Measurements from ENCODE around the gene DMRTB1.
A peak's percentile ranks its signal among the peaks of the same experiment; 100 is the strongest.

The DMRTB1 gene

DNA sequence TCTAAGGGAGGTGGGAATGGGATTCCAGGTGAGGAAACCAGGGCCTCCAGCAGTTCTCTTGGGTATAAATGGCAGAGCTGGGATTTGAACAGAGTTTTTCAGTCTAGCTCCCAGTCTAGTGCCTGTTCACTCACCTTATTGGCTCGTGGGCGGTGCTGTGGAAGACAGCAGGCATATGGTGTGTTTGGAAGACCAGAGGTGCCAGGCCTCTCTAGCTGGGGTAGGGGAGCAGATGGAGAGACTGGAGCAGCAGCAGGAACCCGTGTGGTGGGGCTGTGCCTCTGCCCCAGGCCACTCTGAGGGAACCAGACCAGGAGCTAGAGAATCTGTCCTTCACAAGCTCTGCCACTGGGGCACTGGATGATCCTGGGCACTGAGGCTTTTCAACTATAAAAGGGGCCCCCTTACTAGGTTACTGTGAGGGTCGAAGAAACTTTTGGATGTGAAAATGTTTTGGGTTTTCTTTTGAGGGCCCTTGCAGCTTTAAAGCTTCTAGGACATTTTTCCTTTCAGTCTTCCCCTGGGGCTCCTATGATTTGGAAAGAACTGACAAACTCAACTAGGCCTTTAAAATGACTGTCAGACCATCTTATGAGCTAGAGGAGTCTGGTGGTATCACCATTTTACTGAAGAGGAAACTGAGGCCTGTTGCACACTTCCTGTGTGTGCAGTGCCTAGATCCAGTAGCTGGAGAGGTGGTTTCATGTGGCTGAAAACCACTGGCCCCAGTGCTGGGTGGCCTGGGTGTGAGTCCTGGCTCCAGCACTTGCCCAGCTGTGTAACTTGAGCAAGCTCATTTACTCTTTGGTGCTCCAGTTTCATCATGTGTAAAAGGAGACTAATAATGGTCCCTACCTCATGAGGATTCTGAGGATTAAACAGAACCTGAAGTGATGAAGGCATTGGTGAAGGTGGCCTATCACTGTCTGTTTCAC is 6.1 kb downstream of the DMRTB1 start:
- no peak for DNase-seq

DNA sequence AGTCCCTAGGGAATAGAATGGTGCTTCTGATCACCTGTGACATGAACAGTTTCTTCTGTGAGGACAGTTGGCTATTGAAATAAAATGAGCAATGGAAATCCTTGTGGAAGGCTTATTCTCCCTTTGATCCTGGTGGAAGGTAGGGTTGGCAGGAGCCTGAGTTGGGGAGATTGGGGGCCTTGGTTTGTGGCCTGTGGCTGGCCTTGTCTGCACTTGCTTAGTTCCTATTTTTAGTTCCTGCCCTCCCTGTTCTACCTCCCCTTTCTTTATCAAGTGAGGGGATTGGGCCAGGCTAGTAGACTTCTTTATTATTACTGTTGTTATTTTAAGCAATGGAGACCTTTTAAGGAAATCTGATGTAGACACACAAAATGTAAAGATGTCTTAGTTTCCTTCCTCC is 8.2 kb downstream of the DMRTB1 start:
- DNase-seq = no peak

DNA sequence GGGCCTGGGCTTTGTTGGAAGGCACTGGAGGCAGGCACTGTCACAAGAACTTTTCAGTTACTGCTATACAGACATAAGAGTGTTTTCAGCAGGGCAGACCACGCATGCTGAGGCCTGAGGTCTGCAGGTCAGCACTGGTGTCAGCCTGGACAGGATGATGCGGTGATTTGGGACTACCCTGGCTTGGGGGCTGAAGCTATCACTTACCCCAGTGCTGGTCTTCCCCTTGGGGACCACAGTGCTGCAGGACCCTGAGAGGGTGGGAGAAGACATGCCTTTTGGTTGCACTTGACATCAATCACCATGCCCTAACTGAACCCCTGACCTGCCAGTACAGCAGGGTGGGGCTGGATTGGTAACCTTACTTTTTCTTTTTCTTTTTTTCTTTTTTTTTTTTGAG is 9.2 kb downstream of the DMRTB1 start:
- DNase-seq = no peak

DNA sequence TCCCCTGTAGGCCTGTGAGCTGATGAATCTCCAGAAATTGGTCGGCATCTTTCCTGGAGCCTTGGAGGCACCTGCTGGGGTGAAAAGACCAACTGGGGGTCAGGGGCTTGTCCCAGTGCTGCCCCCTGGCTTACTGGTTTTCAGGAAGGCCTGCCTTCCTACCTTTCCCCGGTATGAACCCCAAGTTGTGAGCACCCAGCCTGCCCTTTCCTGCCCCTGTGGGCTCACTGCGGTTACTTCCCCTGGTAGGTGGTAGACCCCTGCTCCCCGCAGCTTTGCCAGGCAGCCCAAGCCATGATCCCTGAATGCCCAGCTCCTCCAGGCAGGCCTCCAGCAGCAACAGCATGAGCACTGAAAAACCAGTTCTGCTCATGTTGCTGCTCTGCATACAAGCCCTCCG is 10.2 kb downstream of the DMRTB1 start:
- no peak for DNase-seq

DNA sequence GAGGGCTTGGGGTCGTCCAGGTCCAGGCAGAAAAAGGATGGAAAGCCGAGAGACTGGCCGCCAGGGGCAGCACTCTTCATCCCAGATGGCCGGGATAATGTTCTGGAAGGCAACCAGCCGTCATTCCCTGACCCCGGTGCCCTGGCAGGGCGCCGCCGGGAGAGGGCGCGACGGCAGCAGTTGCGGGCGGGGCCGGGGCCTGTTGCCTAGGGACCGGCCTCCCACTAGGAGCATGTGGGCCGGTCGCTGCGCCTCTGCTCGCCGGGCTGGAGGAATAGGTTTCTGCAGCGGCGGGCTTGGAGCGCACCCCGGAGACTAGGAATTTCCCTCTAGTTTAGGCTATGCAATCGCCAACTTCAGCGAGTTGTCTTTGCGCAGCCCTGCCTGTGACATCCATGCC is 11.0 kb downstream of the DMRTB1 start:
- DNase-seq = no peak

DNA sequence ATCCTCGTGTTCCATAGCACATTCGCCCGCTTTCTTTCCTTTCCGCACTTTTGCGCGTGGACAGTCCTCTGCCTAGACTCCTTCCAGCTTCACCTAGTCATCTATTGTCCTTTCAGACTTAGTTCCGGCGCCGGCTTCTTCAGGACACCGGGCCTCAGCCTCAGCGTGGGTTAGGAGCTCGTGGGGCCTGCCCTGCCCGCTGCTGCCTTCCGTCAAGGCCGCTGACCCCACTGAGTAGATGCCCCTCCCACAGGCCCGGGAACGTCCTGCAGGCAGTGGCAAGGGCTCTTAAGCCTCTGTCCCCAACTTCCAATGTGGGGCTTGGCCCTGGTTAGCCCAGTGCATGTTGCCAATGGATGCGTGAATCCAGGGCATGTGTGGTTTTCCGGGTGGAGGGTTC is 11.4 kb downstream of the DMRTB1 start:
- DNase-seq = no peak

DNA sequence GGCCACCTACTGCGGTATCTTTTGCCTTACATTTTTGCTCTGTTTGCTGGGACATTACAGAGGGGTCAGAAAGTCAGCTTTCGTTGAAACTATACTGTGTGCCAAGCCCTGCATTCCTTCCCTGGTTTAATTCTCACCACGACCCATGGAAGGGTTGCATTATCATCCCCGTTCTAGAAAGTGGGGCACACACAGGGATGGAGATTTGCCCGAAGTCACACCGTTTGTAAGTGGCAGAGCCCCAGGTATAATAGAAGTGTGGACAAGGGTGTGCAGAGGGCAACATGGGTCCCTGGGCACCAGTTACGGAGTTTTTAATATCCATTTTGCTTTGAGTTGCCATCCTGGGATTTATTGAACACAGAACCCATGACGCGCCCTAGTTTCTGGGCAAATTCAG is 11.8 kb downstream of the DMRTB1 start:
- DNase-seq = no peak

DNA sequence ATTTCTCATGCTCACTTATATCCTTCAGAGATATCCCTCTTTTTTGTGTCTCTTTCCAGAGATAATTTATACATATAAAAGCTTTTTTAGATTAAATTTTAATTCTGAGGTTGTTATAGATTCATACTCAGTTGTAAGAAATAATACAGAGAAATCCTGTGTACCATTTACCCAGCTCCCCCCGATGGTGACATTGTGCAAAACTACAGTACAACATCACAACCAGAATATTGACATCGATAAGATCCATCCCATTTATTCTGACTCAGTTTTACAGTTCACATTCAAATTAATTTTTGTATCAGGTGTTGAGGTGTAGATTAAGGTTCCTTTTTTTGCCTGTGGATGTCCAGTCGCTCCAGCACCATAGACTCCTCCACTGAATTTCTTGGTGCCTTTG is 14.3 kb downstream of the DMRTB1 start:
- no peak for DNase-seq

DNA sequence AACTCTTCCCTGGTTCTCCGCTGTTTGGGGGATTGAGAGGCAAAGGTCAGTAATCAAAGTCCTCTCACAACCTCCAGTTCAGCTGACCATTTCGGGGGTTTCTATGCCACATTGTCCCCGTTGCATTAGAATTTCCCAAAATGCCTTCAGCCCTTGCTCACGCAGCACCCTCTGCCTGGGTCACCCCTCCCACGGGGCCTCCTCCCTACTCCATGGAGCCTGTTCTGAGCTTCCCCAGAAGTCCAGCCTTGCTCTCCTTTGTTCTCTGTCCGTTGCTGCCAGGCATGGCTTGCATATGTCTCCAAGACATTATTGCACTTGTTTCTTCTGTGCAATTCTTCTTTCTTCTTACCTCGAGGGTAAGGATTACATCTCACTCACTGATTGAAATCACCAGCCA is 16.5 kb downstream of the DMRTB1 start:
- no peak for DNase-seq

DNA sequence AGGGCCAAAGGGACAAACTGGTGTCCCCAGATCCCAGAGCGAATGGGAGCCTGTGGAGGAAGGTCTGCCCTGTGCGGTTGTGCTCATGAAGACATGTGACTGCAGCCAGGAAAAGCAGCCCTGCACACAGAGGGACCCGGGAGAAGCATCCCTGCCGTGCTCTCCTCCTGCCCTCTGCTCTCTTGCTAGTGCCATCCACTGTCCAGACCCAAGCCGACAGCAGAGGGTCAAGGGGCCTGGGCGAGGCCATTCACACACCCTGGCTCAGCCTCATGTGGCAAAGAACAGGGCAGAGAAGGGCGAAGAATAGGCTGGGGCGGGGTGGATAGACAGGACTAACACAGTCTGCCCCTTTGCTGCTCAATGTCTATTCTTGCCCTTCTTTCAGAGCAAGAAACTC is 17.4 kb downstream of the DMRTB1 start:
- DNase-seq = no peak

DNA sequence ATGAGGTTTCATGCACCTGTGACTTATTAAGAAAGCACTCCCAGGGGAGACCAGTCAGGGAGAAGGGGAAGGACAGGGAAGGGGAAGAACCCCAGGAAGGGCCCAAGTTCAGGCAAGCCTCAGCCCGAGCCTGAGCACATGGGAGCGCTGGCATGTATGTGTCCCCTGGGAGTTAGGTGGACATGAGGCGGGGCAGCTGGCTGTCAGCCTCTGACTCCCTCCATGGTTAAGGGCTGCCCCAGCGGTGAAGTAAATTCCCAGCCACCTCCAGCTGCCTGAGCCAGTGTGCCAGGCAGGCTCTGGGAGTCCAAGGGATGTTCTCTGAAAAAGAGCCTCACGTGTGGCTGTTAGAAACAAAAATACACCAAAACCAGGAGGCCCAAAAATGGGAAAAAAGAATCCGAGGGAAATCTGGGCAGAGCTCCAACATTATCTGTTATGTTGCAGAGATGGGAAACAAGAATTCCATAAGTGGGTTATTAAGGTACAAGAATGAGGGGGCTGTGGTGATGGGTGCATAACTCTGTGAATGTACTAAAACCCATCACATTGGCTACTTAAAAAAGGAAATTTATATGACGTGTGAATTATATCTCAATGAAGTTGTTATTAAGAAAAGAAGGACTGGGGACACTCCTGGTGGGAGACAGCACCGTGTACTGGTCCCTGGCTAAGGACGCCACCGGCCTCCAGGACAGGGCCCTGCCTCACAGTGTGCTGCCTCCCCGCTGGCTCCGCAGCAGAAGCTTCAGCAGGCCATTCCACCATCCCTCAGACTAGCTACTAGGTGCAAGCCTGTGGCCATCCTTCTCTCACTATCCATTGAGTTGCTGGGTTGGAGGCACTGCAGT is 18.7 kb downstream of the DMRTB1 start:
- DNase-seq = no peak

DNA sequence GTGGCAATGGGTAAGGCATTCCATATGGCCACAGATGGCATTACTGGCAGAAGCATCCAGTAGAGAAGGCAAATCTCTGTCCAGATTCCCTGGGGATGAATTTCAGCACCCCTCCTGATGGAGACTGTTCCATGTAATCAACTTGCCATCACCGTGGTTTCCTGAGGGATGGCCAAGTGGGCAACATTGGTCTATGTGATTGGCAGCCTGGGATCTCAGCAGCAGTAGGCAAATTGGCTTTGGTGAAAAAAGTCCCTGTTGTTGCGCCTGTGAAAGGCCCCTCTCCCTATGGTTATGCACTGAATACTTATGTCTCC is 19.3 kb downstream of the DMRTB1 start:
- DNase-seq = no peak

DNA sequence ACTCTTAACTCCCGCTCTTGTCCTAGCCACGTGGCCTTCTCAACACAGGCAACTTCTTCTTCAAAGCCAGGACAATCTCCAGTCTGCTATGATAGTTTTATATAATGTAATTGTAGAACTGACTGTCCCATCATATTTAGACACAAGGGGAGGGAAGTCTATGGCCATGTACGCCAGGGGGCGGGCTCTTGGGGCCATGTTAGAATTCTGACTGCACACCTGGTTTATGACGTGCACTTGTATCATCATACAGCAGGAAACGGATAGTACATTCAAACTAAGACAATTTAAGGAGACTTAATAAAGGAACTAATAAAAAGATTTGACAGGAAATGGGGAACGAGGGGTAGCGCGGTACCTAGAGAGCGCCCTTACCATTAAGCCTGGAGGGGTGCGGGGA is 21.5 kb downstream of the DMRTB1 start:
- no peak for DNase-seq

DNA sequence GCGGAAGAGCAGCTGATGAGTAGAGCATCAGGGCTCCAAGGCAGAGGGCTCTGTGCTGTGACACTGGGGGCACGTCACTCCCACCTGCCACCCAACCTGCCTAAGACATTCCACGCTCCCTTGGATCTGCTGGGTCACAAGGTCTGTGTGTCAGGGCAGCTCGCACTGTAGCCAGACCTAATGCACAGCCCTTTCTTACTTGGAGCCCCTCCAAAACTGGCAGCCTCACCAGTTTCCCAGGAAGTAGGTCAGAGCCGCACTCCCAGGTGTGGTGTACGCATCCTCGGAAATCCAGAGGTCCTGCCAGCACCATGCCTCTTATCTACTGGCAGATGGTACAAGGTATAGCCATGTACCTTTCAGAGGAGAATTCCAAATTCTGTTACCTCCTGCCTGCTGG is 22.3 kb downstream of the DMRTB1 start:
- no peak for DNase-seq

DNA sequence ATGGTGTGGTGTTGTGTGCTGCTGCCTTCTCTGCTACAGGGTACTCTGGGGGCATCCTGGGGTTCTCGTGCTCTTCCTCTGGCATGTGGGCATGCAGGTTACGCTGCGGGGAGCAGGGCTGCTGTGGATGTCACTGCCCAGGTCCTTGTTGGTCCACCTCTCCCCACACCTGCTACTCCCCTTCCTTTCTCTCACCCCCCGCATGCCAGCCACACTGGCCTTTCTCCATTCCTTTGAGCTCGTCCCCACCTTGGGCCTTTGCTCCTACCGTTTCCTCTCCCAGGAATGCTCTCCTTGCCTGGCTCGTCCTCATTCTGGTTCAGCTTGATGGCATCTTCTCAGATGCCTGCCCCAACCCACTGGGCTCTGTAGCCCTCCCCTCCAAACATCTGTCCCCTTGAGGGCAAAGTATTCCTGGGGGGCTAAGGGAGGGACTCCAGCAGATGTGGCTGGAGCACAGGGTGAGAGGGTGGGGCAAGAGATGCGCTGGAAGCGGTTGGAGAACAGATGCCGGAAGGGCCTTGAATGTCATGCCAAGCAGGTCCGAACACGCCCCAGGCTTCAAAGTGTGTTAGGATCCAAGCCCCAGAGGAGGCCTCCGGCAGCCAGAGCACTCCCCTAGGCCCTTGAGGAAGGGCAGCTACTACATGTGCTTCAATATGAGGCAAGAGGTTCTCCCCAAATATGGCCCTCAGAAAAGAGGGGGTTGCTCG is 23.4 kb downstream of the DMRTB1 start:
- DNase-seq = no peak

DNA sequence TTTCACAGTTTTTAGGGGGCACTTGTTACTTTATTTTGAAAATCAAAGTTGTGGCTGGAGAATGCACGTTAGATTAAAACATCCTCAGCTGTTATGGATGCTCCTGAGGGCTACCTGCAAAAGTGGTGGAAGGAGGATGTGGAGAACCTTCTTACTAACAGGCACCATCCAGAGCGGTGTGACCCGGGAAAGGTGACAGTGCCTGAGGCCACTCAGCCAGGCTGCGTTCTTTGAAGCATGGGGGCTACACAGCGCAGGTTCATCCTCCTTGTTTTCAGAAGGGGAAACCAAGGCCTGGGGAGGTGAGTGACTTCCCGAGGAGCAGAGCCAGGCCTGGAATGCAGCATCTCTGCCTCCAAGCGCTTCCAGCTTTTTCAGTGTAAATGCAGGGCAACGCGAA is 24.0 kb downstream of the DMRTB1 start:
- DNase-seq = no peak

DNA sequence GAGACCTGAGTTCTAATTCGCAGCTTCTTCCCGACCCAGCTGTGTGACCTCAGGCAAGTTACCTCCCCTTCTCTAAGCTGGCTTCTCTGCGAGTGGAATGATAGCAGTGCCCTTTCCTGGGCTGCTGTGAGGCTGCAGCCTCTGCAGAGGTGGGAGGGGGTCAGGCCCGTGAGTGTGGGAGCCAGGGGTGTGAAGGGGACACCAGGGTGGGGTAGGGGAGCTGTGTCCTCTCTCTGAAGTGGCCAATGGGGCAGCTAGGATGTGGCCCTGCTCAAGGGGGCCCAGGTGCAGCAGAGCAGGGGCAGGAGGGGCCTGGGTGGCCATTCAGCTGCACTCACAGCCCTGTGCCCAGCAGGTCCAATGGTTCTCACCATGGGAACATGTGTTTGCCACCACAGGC is 24.5 kb downstream of the DMRTB1 start:
- DNase-seq = no peak

DNA sequence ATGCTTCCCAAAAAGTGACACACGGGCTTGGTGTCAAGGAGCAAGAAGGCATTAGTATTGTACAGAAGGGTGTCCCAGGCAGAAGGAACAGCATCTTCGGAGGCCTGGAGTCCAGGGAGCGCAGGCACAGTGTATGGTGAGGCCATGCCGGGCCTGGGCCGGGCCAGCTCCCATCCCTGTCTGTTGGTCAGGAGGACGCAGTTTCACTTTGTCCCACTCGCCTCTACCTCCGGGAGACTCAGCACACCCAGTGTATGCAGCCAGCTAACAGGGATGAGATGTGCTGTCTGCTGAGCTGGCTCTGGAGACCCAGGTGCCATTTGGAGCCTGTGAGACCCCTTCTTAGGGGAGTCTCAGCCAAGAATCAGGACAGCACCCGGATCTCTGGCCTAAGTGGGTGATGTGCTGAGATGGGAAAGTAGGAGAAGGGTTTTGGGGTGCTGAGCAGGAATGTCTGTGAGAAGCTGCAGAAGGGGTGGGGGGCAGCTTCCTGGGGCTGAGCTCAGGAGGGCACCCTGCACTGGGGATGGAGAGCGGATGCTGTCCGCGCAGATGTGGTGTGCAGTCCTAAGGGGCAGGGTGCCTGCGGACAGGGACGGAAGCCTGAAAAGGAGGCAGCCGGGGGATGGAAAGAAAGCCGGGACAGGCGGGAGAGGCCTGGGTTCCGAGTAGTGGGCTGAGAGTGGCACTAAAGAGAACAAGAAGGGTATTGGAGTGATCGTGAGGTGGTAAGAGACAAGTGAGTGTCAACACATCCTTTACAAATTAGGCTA is 25.7 kb downstream of the DMRTB1 start:
- DNase-seq = no peak

DNA sequence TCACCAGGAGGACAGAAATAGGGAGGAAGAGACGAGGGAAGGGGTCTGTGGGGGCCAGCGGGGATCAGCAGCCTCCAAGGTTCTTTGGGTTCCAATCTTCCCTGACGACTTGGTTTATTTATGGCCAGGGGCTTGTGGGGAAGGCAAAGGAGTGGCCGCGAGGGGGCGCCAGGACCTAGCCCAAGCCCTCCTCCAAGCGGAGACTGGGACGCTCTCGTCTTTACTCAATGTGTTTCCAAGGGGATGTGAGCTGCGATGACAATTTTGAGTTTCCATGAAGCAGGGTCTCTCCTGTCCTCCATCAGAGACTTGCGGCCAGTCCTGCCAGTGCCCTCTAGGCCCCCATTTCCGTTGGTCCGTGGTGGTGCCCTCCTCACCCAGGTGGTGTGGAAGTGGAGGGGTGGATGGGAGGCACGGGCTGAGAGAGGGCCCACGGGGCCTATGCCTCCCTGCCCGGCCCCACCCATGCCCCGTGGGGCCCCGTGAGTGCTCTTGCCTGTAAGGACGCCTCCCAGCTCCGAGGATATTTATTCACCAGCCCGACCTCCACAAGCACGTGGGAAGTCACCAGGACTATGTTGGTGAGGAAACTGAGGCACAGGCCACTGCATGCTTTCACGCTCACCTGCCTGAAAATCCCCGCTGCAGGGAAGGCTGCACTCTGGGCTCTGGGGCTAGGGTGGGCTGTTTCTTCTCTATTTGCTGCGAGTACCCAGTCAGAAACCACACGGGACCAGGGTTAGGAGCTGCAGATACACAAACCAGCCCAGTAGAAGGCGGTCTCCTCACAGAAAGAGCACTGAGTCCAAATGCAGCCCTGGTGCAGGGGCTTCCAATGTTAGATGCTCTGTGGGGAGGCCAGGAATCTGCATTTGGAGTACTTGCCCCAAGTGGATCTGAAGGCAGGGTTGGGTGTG is 26.5 kb downstream of the DMRTB1 start:
- peak; percentile 52 for DNase-seq

DNA sequence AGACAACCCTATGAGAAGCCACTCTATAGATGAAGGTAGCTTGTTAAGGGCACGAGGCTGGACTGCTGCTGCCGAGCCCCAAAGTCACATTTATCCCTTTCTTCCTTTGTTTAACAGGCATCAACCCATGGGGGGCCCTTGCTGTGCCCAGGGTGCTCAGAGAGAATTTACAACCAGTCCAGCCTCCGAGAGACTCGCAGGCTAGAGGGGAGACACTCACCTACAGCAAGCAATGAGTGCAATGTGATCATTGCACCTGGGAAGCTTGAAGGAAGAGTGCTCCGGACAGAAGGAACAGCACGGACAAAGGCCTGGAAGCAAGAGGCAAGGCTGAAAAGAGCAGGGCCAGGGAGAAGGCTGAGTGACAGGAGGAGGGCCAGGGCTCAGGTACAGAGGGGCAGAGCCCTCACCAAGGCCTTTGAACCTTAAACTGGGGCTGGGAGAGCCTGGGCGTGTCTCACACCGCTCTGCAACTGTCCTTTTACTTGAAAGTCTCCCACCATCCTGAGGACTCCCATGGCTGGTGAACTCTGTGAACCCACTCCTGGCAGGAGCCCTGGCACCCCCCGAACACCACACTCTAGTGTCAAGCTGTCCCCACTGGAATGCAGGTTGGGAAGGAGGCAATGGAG is 27.3 kb downstream of the DMRTB1 start:
- no peak for DNase-seq

DNA sequence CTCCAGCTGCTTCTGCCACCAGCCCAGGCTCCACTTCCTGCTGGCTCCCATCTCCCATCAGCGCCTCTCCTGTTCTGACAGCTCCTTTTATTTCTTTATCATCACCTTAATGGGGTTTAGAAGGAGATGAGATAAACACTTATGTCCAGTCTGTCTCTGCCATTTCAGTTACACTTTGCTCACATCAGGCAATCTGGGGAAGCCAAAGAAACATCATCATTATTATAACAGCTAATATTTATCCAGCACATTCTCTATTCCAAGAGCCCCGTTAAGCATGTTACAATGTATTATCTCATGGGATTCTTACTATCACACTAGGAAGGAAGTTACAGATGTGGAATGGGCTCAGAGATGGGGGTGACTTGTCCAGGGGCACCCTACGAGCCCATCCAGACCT is 31.2 kb downstream of the DMRTB1 start:
- no peak for DNase-seq

Measured in activated naive CD4-positive, alpha-beta T cell treated with Interleukin-2 at 50 U/mL for 16 hours (primary cell).